Parathyroid adenoma (tissue), 2 donors: ENCODE measurements around the gene AFF1.

ENCODE experiments used
- H2AFZ ChIP-seq: fragments of 300-600 bp; sonication (generic); one replicate; pipeline ENCODE4 v1.7.0; 2017; ENCODE audit warnings: antibody characterized with exemption, mild to moderate bottlenecking
- H3K27ac ChIP-seq: fragments of 300-600 bp; sonication (generic); one replicate; pipeline ENCODE4 v1.7.0; 2017
- H3K27me3 ChIP-seq: fragments of 300-600 bp; sonication (generic); one replicate; pipeline ENCODE4 v1.7.0; 2017; ENCODE audit warnings: low read length; ENCODE audit not compliant: control insufficient read depth, insufficient read depth
- H3K36me3 ChIP-seq: fragments of 300-600 bp; sonication (generic); one replicate; pipeline ENCODE4 v1.7.0; 2017; ENCODE audit warnings: low read length; ENCODE audit not compliant: control insufficient read depth, insufficient read depth
- H3K4me1 ChIP-seq: fragments of 300-600 bp; sonication (generic); one replicate; pipeline ENCODE4 v1.7.0; 2017; ENCODE audit warnings: control low read depth
- H3K4me2 ChIP-seq: fragments of 300-600 bp; sonication (generic); one replicate; pipeline ENCODE4 v1.7.0; 2017; ENCODE audit warnings: low read length
- H3K4me3 ChIP-seq: fragments of 300-600 bp; sonication (generic); one replicate; pipeline ENCODE4 v1.7.0; 2017; ENCODE audit warnings: low read depth, low read length
- H3K79me2 ChIP-seq: fragments of 300-600 bp; sonication (generic); one replicate; pipeline ENCODE4 v1.7.0; 2017; ENCODE audit warnings: control low read depth
- H3K9ac ChIP-seq: fragments of 300-600 bp; sonication (generic); one replicate; pipeline ENCODE4 v1.7.0; 2017; ENCODE audit warnings: mild to moderate bottlenecking
- H3K9me3 ChIP-seq: fragments of 300-600 bp; sonication (generic); one replicate; pipeline ENCODE4 v1.7.0; 2017; ENCODE audit warnings: low read length; ENCODE audit not compliant: control insufficient read depth
- CTCF ChIP-seq: fragments of 300-600 bp; sonication (generic); IDR thresholded peaks from one replicate; pipeline ENCODE4 v1.7.0; 2017; ENCODE audit warnings: antibody characterized with exemption, mild to moderate bottlenecking
- donor health status: primary hyperparathyroidism.

The AFF1 gene

GRCh38 chr4:86919561-86920223 is 15.1 kb upstream of the AFF1 start:
- H3K79me2 ChIP-seq, result no peaks in the 10 kb centered on the region
- TF ChIP-seq CTCF, result no peak
- no peaks in the 10 kb centered on the region for H3K27me3 ChIP-seq
- H3K36me3 ChIP-seq, result no peaks in the 10 kb centered on the region
- H3K27ac ChIP-seq, result no peak overlapping the region
- no peaks in the 10 kb centered on the region for H3K4me1 ChIP-seq
- H3K9me3 ChIP-seq, result no peaks in the 10 kb centered on the region
- H3K9ac ChIP-seq, result no peak overlapping the region
- H3K4me3 ChIP-seq, result no peak overlapping the region
- no peak overlapping the region for H3K4me2 ChIP-seq
- no peak overlapping the region for H2AFZ ChIP-seq

- no peaks in the 10 kb centered on the region for H3K27me3 ChIP-seq
- no peak for TF ChIP-seq CTCF
- H3K9me3 ChIP-seq, result no peaks in the 10 kb centered on the region
- H3K4me3 ChIP-seq, result no peak overlapping the region
- no peaks in the 10 kb centered on the region for H3K79me2 ChIP-seq
- H3K9ac ChIP-seq, result no peak overlapping the region
- no peak overlapping the region for H3K27ac ChIP-seq
- no peak overlapping the region for H2AFZ ChIP-seq
- no peaks in the 10 kb centered on the region for H3K4me1 ChIP-seq
- no peaks in the 10 kb centered on the region for H3K36me3 ChIP-seq
- no peak overlapping the region for H3K4me2 ChIP-seq
Observed at GRCh38 chr4:86921608-86922252, 13.1 kb upstream of the AFF1 start.

GRCh38 chr4:86924811-86925210 is 10.0 kb upstream of the AFF1 start:
- Histone ChIP-seq H3K27ac (no peak overlapping the region), H3K4me2 (no peak overlapping the region), H3K79me2 (no peaks in the 10 kb centered on the region), H3K4me1 (no peaks in the 10 kb centered on the region), H3K27me3 (no peaks in the 10 kb centered on the region), H3K4me3 (no peak overlapping the region), H3K9me3 (no peaks in the 10 kb centered on the region), H2AFZ (no peak overlapping the region), H3K9ac (no peak overlapping the region), H3K36me3 (no peaks in the 10 kb centered on the region)
- no peak for TF ChIP-seq CTCF

- no peak for TF ChIP-seq CTCF
- Histone ChIP-seq H3K36me3 (no peaks in the 10 kb centered on the region), H3K9ac (no peak overlapping the region), H3K4me1 (no peaks in the 10 kb centered on the region), H3K79me2 (no peaks in the 10 kb centered on the region), H3K9me3 (no peaks in the 10 kb centered on the region), H3K27ac (no peak overlapping the region), H3K27me3 (no peaks in the 10 kb centered on the region), H3K4me2 (no peak overlapping the region), H3K4me3 (no peak overlapping the region), H2AFZ (no peak overlapping the region)
Observed at GRCh38 chr4:86926435-86927086, 8.2 kb upstream of the AFF1 start.
